Measurements from ENCODE around the gene SPATA2L. TPM values are rescaled to one million over a fixed set of nuclear protein-coding genes. Genes with fewer than 3 reads are reported as not detected.

Gene SPATA2L
- total RNA-seq, 1 donor from 2014 or later, result 9.3 TPM

- H3K27ac Mint-ChIP-seq (ENCODE audit: unreplicated experiment), result no peak overlapping the region
- DNase-seq (ENCODE audit: low spot score), result no peak
- TF ChIP-seq CTCF (IDR thresholded peaks at IDR 0.05), result no peak
- H3K27me3 Mint-ChIP-seq (ENCODE audit: low read depth), result no peaks in the 10 kb centered on the region
- H3K4me3 Mint-ChIP-seq (ENCODE audit: unreplicated experiment), result no peak overlapping the region
- no peaks in the 10 kb centered on the region for H3K9me3 Mint-ChIP-seq (ENCODE audit: low read depth)
- peaks cover 1% of the 10 kb centered on the region for H3K36me3 Mint-ChIP-seq (ENCODE audit: low read depth)
- peaks cover 6% of the 10 kb centered on the region for H3K4me1 Mint-ChIP-seq (ENCODE audit: low read depth)
These were observed 7.7 kb upstream of the SPATA2L start for GRCh38 chr16:89709166-89709565.

GRCh38 chr16:89708481-89708931 lies 7.0 kb upstream of the SPATA2L start:
- no peak for TF ChIP-seq CTCF (IDR thresholded peaks at IDR 0.05)
- H3K27ac Mint-ChIP-seq (ENCODE audit: unreplicated experiment), result no peak overlapping the region
- peaks cover 6% of the 10 kb centered on the region for H3K4me1 Mint-ChIP-seq (ENCODE audit: low read depth)
- no peaks in the 10 kb centered on the region for H3K9me3 Mint-ChIP-seq (ENCODE audit: low read depth)
- peaks cover 1% of the 10 kb centered on the region for H3K36me3 Mint-ChIP-seq (ENCODE audit: low read depth)
- H3K27me3 Mint-ChIP-seq (ENCODE audit: low read depth), result no peaks in the 10 kb centered on the region
- no peak for DNase-seq (ENCODE audit: low spot score)
- H3K4me3 Mint-ChIP-seq (ENCODE audit: unreplicated experiment), result no peak overlapping the region

GRCh38 chr16:89707695-89708094 lies 6.2 kb upstream of the SPATA2L start:
- Mint-ChIP-seq H3K27me3 (ENCODE audit: low read depth) (no peaks in the 10 kb centered on the region), H3K36me3 (ENCODE audit: low read depth) (peaks cover 1% of the 10 kb centered on the region), H3K4me3 (ENCODE audit: unreplicated experiment) (no peak overlapping the region), H3K27ac (ENCODE audit: unreplicated experiment) (peak overlapping the region; percentile 59), H3K4me1 (ENCODE audit: low read depth) (peaks cover 6% of the 10 kb centered on the region), H3K9me3 (ENCODE audit: low read depth) (no peaks in the 10 kb centered on the region)
- TF ChIP-seq CTCF (IDR thresholded peaks at IDR 0.05), result no peak
- no peak for DNase-seq (ENCODE audit: low spot score)

GRCh38 chr16:89706518-89707260 lies 5.2 kb upstream of the SPATA2L start:
- Mint-ChIP-seq H3K36me3 (ENCODE audit: low read depth) (peaks cover 1% of the 10 kb centered on the region), H3K9me3 (ENCODE audit: low read depth) (no peaks in the 10 kb centered on the region), H3K27me3 (ENCODE audit: low read depth) (no peaks in the 10 kb centered on the region), H3K4me3 (ENCODE audit: unreplicated experiment) (no peak overlapping the region), H3K4me1 (ENCODE audit: low read depth) (peaks cover 6% of the 10 kb centered on the region), H3K27ac (ENCODE audit: unreplicated experiment) (no peak overlapping the region)
- no peak for TF ChIP-seq CTCF (IDR thresholded peaks at IDR 0.05)
- no peak for DNase-seq (ENCODE audit: low spot score)

- no peaks in the 10 kb centered on the region for H3K9me3 Mint-ChIP-seq (ENCODE audit: low read depth)
- peaks cover 8% of the 10 kb centered on the region for H3K4me1 Mint-ChIP-seq (ENCODE audit: low read depth)
- no peak overlapping the region for H3K27ac Mint-ChIP-seq (ENCODE audit: unreplicated experiment)
- DNase-seq (ENCODE audit: low spot score), result no peak
- no peak overlapping the region for H3K4me3 Mint-ChIP-seq (ENCODE audit: unreplicated experiment)
- H3K27me3 Mint-ChIP-seq (ENCODE audit: low read depth), result no peaks in the 10 kb centered on the region
- H3K36me3 Mint-ChIP-seq (ENCODE audit: low read depth), result no peaks in the 10 kb centered on the region
- TF ChIP-seq CTCF (IDR thresholded peaks at IDR 0.05), result no peak
These were observed 3.5 kb upstream of the SPATA2L start for GRCh38 chr16:89705006-89705405.
